Peyer's patch (tissue), 4 donors: ENCODE measurements around the gene APOBEC3A.

ENCODE experiments used
- POLR2A ChIP-seq, 2 donors: fragments of 450-650 bp; IDR thresholded peaks; one replicate each; pipeline ENCODE4 v1.5.1; 2017; ENCODE audit warnings: antibody characterized with exemption in 2 of 2, mild to moderate bottlenecking in 2 of 2, moderate library complexity in 2 of 2
- TF ChIP-seq, protein P1 (sequence below), 6 experiments: fragments of 450-650 bp in 4 of 6; fragments of 200-600 bp in 2 of 6; sonication (generic) in 1 of 6; IDR thresholded peaks; one replicate each; pipeline ENCODE4 v1.5.1; 2017 to 2019; ENCODE audit warnings: antibody characterized with exemption in 6 of 6, mild to moderate bottlenecking in 3 of 6, moderate library complexity in 1 of 6

DNA sequence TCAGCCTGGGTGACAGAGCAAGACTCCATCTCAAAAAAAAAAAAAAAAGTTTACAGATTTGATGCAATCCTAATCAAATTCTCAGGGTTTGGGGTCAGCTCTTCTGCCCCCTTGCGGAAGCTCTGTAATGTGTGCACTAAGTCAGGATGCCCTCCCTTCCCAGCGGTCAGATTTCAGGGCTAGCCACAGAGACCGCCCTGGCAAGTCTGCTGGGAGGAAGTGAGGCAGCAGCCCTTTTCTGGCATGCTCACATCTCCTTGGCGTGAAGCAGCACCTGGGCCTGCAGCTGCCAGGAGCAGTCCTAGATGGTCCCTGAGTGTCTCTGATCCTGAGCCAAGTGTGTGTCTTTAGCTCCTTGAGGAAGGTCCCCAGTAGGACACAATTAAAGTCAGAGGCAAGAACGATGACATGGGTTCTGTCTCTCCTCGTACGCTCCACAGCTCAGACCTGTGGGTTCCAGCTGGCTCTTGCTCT is 45.8 kb downstream of the APOBEC3A start:
- TF ChIP-seq, protein P1, sequence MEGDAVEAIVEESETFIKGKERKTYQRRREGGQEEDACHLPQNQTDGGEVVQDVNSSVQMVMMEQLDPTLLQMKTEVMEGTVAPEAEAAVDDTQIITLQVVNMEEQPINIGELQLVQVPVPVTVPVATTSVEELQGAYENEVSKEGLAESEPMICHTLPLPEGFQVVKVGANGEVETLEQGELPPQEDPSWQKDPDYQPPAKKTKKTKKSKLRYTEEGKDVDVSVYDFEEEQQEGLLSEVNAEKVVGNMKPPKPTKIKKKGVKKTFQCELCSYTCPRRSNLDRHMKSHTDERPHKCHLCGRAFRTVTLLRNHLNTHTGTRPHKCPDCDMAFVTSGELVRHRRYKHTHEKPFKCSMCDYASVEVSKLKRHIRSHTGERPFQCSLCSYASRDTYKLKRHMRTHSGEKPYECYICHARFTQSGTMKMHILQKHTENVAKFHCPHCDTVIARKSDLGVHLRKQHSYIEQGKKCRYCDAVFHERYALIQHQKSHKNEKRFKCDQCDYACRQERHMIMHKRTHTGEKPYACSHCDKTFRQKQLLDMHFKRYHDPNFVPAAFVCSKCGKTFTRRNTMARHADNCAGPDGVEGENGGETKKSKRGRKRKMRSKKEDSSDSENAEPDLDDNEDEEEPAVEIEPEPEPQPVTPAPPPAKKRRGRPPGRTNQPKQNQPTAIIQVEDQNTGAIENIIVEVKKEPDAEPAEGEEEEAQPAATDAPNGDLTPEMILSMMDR (IDR thresholded peaks at IDR 0.05): peak; percentile 51 to 73 (median 71)
- TF ChIP-seq POLR2A (IDR thresholded peaks at IDR 0.05): no peak
